B cell (primary cell): Measurements from ENCODE around the gene PHLDA3. TPM values are rescaled to one million over a fixed set of nuclear protein-coding genes. Genes with fewer than 3 reads are reported as not detected.

ENCODE experiments used
- ATAC-seq: fragments of 200-7000 bp; cut with Tn5 transposase; one replicate; pipeline ENCODE4 v1.10.0; 2021; ENCODE audit warnings: low read depth, mild to moderate bottlenecking, moderate number of reproducible peaks, moderate library complexity
- CTCF ChIA-PET: fragments of 350-600 bp; sonication (Branson Sonifier 250); formaldehyde crosslinking; loops from one replicate; lab custom pipeline; 2021; ENCODE audit warnings: antibody characterized with exemption, inconsistent platforms; lab: Charles Lee
- POLR2A ChIA-PET: fragments of 350-600 bp; sonication (Branson Sonifier 250); formaldehyde crosslinking; loops from one replicate; lab custom pipeline; 2021; ENCODE audit warnings: antibody characterized with exemption; lab: Charles Lee
- DNase-seq: peaks from one replicate; pipeline ENCODE4 v3.0.0; 2013
- H2AFZ ChIP-seq: 2 replicates; pipeline ENCODE4 v1.6.1; 2012; ENCODE audit warnings: mild to moderate bottlenecking, low read depth, low read length; ENCODE audit not compliant: insufficient read depth, poor library complexity, severe bottlenecking
- H3K27ac ChIP-seq, 2 donors: 1 replicate in 1 of 2; 2 replicates in 1 of 2; pipeline ENCODE4 v1.5.1; 2012 to 2013; ENCODE audit warnings: low read length in 2 of 2, mild to moderate bottlenecking in 2 of 2, moderate library complexity in 1 of 2
- H3K27me3 ChIP-seq, 4 experiments: fragments of 200-600 bp in 1 of 4; sonication (generic) in 1 of 4; replicated peaks in 1 of 4; 1 replicate in 2 of 4; 2 replicates in 2 of 4; pipeline versions ENCODE4 v1.6.1 to v1.7.0; 2013 to 2016; ENCODE audit warnings: low read length in 3 of 4, mild to moderate bottlenecking in 2 of 4, mixed read lengths in 1 of 4, moderate library complexity in 1 of 4; ENCODE audit not compliant: insufficient read depth in 4 of 4, control insufficient read depth in 3 of 4; ENCODE audit errors: control extremely low read depth in 1 of 4
- H3K36me3 ChIP-seq, 2 experiments: replicated peaks in 1 of 2; 1 replicate in 1 of 2; 2 replicates in 1 of 2; pipeline versions ENCODE4 v1.6.1 to v1.7.1; 2013; ENCODE audit warnings: low read length in 1 of 2; ENCODE audit not compliant: insufficient read depth in 2 of 2, control insufficient read depth in 1 of 2; ENCODE audit errors: control extremely low read depth in 1 of 2, extremely low read depth in 1 of 2
- H3K4me1 ChIP-seq, 2 donors: fragments of 200-600 bp in 1 of 2; sonication (generic) in 1 of 2; 1 replicate in 1 of 2; 2 replicates in 1 of 2; pipeline versions ENCODE4 v1.5.1 to v1.6.1; 2013 to 2017; ENCODE audit warnings: low read length in 2 of 2; ENCODE audit not compliant: control insufficient read depth in 2 of 2, insufficient read depth in 2 of 2
- H3K4me2 ChIP-seq: replicated peaks from 2 replicates; pipeline ENCODE3; 2012; ENCODE audit warnings: mild to moderate bottlenecking, low read depth, low read length; ENCODE audit not compliant: poor library complexity, severe bottlenecking
- H3K4me3 ChIP-seq, 5 experiments: fragments of 200-600 bp in 1 of 5; sonication (generic) in 1 of 5; 1 replicate in 3 of 5; 2 replicates in 2 of 5; pipeline versions ENCODE4 v1.5.1 to v1.7.0; 2011 to 2016; ENCODE audit warnings: low read length in 4 of 5, mild to moderate bottlenecking in 4 of 5, low read depth in 2 of 5, control low read depth in 1 of 5, moderate library complexity in 1 of 5; ENCODE audit not compliant: insufficient read depth in 1 of 5; ENCODE audit errors: control extremely low read depth in 1 of 5, extremely low read depth in 1 of 5
- H3K79me2 ChIP-seq: fragments of 200-600 bp; sonication (generic); one replicate; pipeline ENCODE4 v1.6.0; 2016; ENCODE audit warnings: low read length; ENCODE audit not compliant: control insufficient read depth, insufficient read depth
- H3K9ac ChIP-seq: fragments of 200-600 bp; sonication (generic); 2 replicates; pipeline ENCODE4 v1.6.1; 2017; ENCODE audit warnings: mild to moderate bottlenecking, low read length, moderate library complexity
- H3K9me3 ChIP-seq, 3 donors: one replicate each; pipeline versions ENCODE4 v1.6.1 to v1.7.1; 2013; ENCODE audit warnings: low read length in 2 of 3; ENCODE audit not compliant: control insufficient read depth in 2 of 3, insufficient read depth in 1 of 3; ENCODE audit errors: control extremely low read depth in 1 of 3
- H4K20me1 ChIP-seq: 2 replicates; pipeline ENCODE4 v1.6.0; 2012; ENCODE audit warnings: mild to moderate bottlenecking, low read length; ENCODE audit not compliant: insufficient read depth, control insufficient read depth, poor library complexity, severe bottlenecking
- H3K27ac Mint-ChIP-seq: one replicate; pipeline ENCODE4 v1.8.0; 2021; ENCODE audit warnings: mixed read lengths
- H3K27me3 Mint-ChIP-seq: one replicate; pipeline ENCODE4 v1.8.0; 2021; ENCODE audit warnings: mixed read lengths
- H3K4me1 Mint-ChIP-seq: one replicate; pipeline ENCODE4 v1.8.0; 2021; ENCODE audit warnings: mixed read lengths
- H3K4me3 Mint-ChIP-seq: one replicate; pipeline ENCODE4 v1.8.0; 2021; ENCODE audit warnings: mixed read lengths
- H3K9me3 Mint-ChIP-seq: one replicate; pipeline ENCODE4 v1.8.0; 2022; ENCODE audit warnings: mixed read lengths; ENCODE audit not compliant: insufficient read depth
- CTCF ChIP-seq: fragments of 200-600 bp; IDR thresholded peaks from one replicate; pipeline ENCODE4 v1.8.0; 2022; ENCODE audit warnings: antibody characterized with exemption, mild to moderate bottlenecking
- EZH2 ChIP-seq: IDR thresholded peaks from 2 replicates; pipeline ENCODE4 v1.6.1; 2012; ENCODE audit warnings: borderline replicate concordance, low read depth, mild to moderate bottlenecking, moderate library complexity, low read length; ENCODE audit not compliant: insufficient read depth, poor library complexity, severe bottlenecking
- WGBS: methylation state at CpG from one replicate; pipeline ENCODE4 v1.1.5; 2013; ENCODE audit warnings: missing lambda C conversion rate; ENCODE audit not compliant: insufficient coverage; 5-methylcytosine and 5-hydroxymethylcytosine counted together
- intact Hi-C: fragments of 100-400 bp; cut with micrococcal nuclease; formaldehyde crosslinking; loops from one replicate; pipeline ENCODE4 v1.10.0; 2022
- polyA plus RNA-seq: library from polyadenylated mRNA; depleted of rRNA; stranded (reverse); fragments of >200 nt; gene quantifications from 2 replicates; pipeline ENCODE4 v1.2.3, GENCODE V29; 2012
- total RNA-seq, 2 donors: library from RNA; stranded (reverse); fragments of 120-200 nt in 1 of 2; gene quantifications; 1 replicate in 1 of 2; 2 replicates in 1 of 2; pipeline versions ENCODE4 v1.2.3 to v1.2.4, GENCODE V29; 2013 to 2022

PHLDA3 gene
- total and polyA plus RNA-seq, 2 donors (not counting 1 experiment from before 2014, with no cell fraction given), result 0.20 to 0.30 TPM

DNA sequence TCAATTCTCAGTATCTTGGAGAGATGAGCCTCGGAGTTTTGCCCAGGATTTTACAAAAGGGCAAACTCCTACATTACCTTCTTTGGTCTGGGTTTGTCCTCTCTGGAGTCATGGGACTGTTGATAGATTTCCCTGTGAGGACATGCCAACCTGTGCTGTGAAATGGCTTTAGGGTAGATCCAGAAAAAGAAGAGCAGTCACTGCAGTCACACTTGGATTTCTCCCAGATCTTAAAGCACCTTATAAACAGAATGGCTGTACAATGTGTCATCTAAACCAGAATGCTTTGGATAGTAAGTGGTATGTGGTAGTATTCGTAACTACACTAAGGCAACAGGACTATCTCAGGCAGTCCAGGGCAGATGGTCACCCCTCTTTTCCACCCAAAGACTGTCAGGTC is 39.8 kb upstream of the PHLDA3 start:
- H3K9me3 ChIP-seq, result no peaks in the 10 kb centered on the region
- H3K4me1 ChIP-seq, result peaks cover 20 to 28% of the 10 kb centered on the region in 2 donors
- H3K27me3 ChIP-seq, result no peaks in the 10 kb centered on the region
- no peak for DNase-seq
- H2AFZ ChIP-seq, result no peak overlapping the region
- no CpG with 5 or more reads among the region's 2 CpGs for WGBS
- H4K20me1 ChIP-seq, result peaks cover 3% of the 10 kb centered on the region
- no peak for ATAC-seq
- ChIA-PET POLR2A (no interaction called here), CTCF (interaction anchor here (5.7 to 13.3 kb wide), 2 partner anchors 25 to 60 kb away, joined by 104 to 407 read pairs; no protein-coding TSS in a partner anchor)
- Mint-ChIP-seq H3K9me3 (no peaks in the 10 kb centered on the region), H3K4me1 (peaks cover 37% of the 10 kb centered on the region), H3K4me3 (no peak overlapping the region), H3K27ac (no peak overlapping the region), H3K27me3 (no peaks in the 10 kb centered on the region)
- no peak for TF ChIP-seq EZH2
- TF ChIP-seq CTCF, result no peak
- H3K27ac ChIP-seq, result no peak overlapping the region
- peaks cover 13% of the 10 kb centered on the region for H3K79me2 ChIP-seq
- no peak overlapping the region for H3K9ac ChIP-seq
- H3K4me3 ChIP-seq, result no peak overlapping the region
- no peaks in the 10 kb centered on the region for H3K36me3 ChIP-seq
- no peak overlapping the region for H3K4me2 ChIP-seq
- intact Hi-C loops, result loop anchor here (5.0 kb wide), 1 partner anchor 653 kb away; the partner anchor contains the start of gene PTPN7

- H3K4me1 Mint-ChIP-seq, result peaks cover 37% of the 10 kb centered on the region
- TF ChIP-seq CTCF (no peak), EZH2 (no peak)
Measured at GRCh38 chr1:201507360-201507675, 38.3 kb upstream of the PHLDA3 start.

More at GRCh38 chr1:201507360-201507675, 38.3 kb upstream of the PHLDA3 start:
- Mint-ChIP-seq H3K9me3 (no peaks in the 10 kb centered on the region), H3K4me3 (peak overlapping the region; percentile 94), H3K27ac (peak overlapping the region; percentile 86), H3K27me3 (no peaks in the 10 kb centered on the region)
- H3K36me3 ChIP-seq, result no peaks in the 10 kb centered on the region
- H3K27ac ChIP-seq, result peak overlapping the region; percentile 12 to 67
- WGBS, result 8% methylated on average over 9 of the region's 11 CpGs
- ATAC-seq (no peak), DNase-seq (no peak)
- no peaks in the 10 kb centered on the region for H4K20me1 ChIP-seq
- CTCF ChIA-PET, result interaction anchor here (0.8 to 2.0 kb wide), 4 partner anchors 8 to 32 kb away, joined by 3 to 25 read pairs (median 4); no protein-coding TSS in a partner anchor
- H3K9ac ChIP-seq, result peak overlapping the region; percentile 84
- peak overlapping the region; percentile 92 for H2AFZ ChIP-seq
- H3K4me1 ChIP-seq, result peaks cover 20 to 28% of the 10 kb centered on the region in 2 donors
- H3K4me3 ChIP-seq, result peak overlapping the region in 4 of 5 experiments; percentile 65 to 87 (median 75)
- peaks cover 17% of the 10 kb centered on the region for H3K79me2 ChIP-seq
- peak overlapping the region; percentile 98 for H3K4me2 ChIP-seq
- no peaks in the 10 kb centered on the region for H3K9me3 ChIP-seq
- POLR2A ChIA-PET, result interaction anchor here (1.1 kb wide), 2 partner anchors 25 to 30 kb away, joined by 3 to 4 read pairs; no protein-coding TSS in a partner anchor
- no peaks in the 10 kb centered on the region for H3K27me3 ChIP-seq
- intact Hi-C loops, result loop anchor here (5.0 kb wide), 1 partner anchor 655 kb away; the partner anchor contains the start of gene PTPN7
